ENCODE data around the gene NPIPA5.
"Not testable (repeated sequence)": the region's sequence is repeated elsewhere in the genome, so short reads cannot be mapped to it uniquely, and the experiment has no call there.

The NPIPA5 gene

GRCh38 chr16:15400314-15400713, 22.2 kb upstream of the NPIPA5 start:
- DNase-seq; H3K4me3 Mint-ChIP-seq; H3K27ac Mint-ChIP-seq; ATAC-seq (replicated peaks); H3K36me3 Mint-ChIP-seq; H3K9me3 Mint-ChIP-seq: not testable (repeated sequence)
- Mint-ChIP-seq H3K27me3 (peaks cover 10 to 19% of the 10 kb centered on the region in 2 donors), H3K4me1 (peaks cover 9 to 10% of the 10 kb centered on the region in 2 donors)

GRCh38 chr16:15399317-15399716, 21.2 kb upstream of the NPIPA5 start:
- Mint-ChIP-seq H3K4me3 (no peak overlapping the region), H3K27ac (no peak overlapping the region), H3K27me3 (peaks cover 16 to 27% of the 10 kb centered on the region in 2 donors), H3K36me3 (no peaks in the 10 kb centered on the region), H3K4me1 (peaks cover 6 to 9% of the 10 kb centered on the region in 2 donors), H3K9me3 (no peaks in the 10 kb centered on the region)
- ATAC-seq (replicated peaks) (no peak), DNase-seq (no peak)

DNA sequence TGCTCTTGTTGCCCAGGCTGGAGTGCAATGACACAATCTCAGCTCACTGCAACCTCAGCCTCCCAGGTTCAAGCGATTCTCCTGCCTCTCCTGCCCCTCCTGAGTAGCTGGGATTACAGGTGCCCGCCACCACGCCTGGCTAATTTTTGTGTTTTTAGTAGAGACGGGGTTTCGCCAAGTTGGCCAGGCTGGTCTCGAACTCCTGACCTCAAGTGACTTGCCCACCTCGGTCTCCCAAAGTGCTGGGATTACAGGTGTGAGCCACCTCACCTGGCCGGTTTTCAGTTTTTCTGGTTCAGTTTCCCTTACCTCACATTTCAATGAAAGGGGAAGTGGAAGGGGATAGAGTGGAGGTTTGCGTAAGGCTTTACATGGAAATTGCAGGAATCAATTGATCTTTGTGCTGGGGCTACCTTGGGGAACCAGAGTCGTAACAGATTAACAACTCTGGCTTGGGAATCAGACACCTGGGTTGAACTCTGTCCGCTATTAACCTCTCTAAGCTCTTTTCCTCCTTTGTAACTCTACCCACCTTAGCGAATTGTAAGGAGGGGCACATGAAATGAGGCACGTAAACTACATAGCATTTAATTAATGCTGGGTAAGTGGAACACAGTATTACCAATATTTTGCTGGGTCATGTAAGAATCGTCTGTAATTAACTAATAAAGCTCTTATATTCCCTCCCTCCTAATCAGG, 20.7 kb upstream of the NPIPA5 start:
- ATAC-seq (replicated peaks) = no peak
- Mint-ChIP-seq H3K4me1 (peaks cover 3 to 4% of the 10 kb centered on the region in 2 donors), H3K4me3 (no peak overlapping the region), H3K9me3 (no peaks in the 10 kb centered on the region), H3K27ac (no peak overlapping the region), H3K36me3 (no peaks in the 10 kb centered on the region), H3K27me3 (peaks cover 16 to 27% of the 10 kb centered on the region in 2 donors)
- no peak for DNase-seq

DNA sequence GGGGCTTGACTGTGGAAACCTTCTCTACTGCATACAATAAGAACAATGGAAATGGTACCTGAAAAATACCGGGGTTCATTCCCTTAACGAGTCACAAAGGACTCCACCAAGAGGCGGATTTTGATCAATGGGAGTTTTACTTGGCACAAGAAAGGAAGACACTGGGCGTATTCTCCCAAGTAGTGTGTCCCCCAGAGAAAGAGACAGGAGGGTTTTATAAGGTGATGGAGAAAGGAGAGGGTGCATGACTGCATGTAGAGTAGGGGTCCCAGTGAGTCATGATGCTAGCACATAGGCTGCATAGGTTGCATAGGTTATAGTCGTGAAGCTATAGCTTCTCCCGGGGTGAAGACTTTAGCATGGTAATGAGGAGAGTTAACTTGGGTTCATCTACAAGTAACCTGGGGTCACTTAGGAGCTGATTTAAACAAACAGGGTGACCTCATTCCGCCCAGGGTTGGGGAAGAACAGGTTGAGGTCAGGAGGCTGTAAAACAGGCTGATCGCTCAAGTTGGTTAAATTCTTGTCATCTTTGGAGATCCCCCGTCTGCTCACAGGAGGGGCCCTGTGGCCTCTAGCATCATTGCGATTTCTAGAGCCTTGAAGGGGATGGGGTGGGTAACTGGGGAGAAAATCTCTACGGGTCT, 19.0 kb upstream of the NPIPA5 start:
- H3K9me3 Mint-ChIP-seq = no peaks in the 10 kb centered on the region
- no peak overlapping the region for H3K4me3 Mint-ChIP-seq
- DNase-seq (no peak), ATAC-seq (replicated peaks) (no peak)
- peaks cover 0 to 1% of the 10 kb centered on the region in 2 donors for H3K36me3 Mint-ChIP-seq
- H3K27me3 Mint-ChIP-seq = peaks cover 16 to 27% of the 10 kb centered on the region in 2 donors
- H3K27ac Mint-ChIP-seq = no peak overlapping the region
- no peaks in the 10 kb centered on the region for H3K4me1 Mint-ChIP-seq

GRCh38 chr16:15396509-15396829, 18.4 kb upstream of the NPIPA5 start:
- not testable (repeated sequence) for ATAC-seq (replicated peaks); DNase-seq; H3K36me3 Mint-ChIP-seq; H3K4me1 Mint-ChIP-seq; H3K9me3 Mint-ChIP-seq; H3K27ac Mint-ChIP-seq
- Mint-ChIP-seq H3K4me3 (peak overlapping the region in 1 of 2 donors; percentile 75), H3K27me3 (peaks cover 19 to 29% of the 10 kb centered on the region in 2 donors)

DNA sequence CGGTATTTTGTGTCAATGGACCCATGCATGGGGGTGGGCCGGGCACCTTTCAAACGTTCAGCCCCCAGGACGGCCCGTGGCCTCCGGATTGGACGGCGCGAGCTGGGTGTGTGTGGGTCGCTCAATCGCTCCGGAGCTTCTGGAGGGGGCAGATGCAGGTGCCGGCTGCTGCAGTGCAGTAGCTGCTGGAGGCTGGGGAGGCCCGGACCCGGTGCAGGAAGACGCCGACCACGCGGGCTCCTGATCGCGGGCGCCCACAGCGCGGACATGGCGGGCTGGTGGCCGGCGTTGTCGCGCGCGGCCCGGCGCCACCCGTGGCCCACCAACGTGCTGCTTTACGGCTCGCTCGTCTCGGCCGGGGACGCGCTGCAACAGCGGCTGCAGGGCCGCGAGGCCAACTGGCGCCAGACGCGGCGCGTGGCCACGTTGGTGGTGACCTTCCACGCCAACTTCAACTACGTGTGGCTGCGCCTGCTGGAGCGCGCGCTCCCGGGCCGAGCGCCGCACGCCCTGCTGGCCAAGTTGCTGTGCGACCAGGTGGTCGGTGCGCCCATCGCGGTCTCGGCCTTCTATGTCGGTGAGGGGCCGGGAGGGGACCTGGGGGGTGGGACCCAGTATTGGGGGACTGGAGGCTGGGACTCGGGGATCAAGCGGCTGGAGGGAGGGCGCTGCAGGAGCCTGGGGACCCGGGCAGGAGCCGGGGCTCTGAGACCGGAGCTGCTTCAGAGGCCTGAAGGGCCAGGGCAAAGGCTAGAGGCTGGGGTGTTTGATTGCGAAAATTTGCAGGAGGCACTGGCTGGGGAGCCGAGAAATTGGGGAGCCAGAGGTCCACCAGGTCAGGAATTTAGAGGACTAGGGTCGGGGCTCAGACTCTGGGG, 17.8 kb upstream of the NPIPA5 start, which contains the start of gene MPV17L:
TSS of gene MPV17L (plus strand) at position 124 of the 878 bp plus-strand sequence. CDS start at position 268, 144 bp downstream.
- H3K36me3 Mint-ChIP-seq, H3K4me1 Mint-ChIP-seq, H3K9me3 Mint-ChIP-seq: not testable (repeated sequence)
- Mint-ChIP-seq H3K27me3 (peaks cover 21 to 34% of the 10 kb centered on the region in 2 donors), H3K27ac (peak within 1 kb of the TSS; percentile 37), H3K4me3 (peak within 1 kb of the TSS; percentile 56 to 75)
- peak; percentile 8 for DNase-seq
- ATAC-seq (replicated peaks) = peak; percentile 81 to 82

DNA sequence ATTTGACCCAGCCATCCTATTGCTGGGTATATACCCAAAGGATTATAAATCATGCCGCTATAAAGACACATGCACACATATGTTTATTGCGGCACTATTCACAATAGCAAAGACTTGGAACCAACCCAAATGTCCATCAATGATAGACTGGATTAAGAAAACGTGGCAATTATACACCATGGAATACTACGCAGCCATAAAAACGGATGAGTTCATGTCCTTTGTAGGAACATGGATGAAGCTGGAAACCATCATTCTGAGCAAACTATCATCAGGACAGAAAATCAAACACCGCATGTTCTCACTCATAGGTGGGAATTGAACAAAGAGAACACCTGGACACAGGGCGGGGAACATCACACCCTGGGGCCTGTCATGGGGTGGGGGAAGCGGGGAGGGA, 14.9 kb upstream of the NPIPA5 start:
- H3K4me3 Mint-ChIP-seq; H3K27ac Mint-ChIP-seq; H3K36me3 Mint-ChIP-seq; H3K4me1 Mint-ChIP-seq; H3K9me3 Mint-ChIP-seq; DNase-seq; ATAC-seq (replicated peaks): not testable (repeated sequence)
- H3K27me3 Mint-ChIP-seq = peaks cover 21 to 35% of the 10 kb centered on the region in 2 donors

DNA sequence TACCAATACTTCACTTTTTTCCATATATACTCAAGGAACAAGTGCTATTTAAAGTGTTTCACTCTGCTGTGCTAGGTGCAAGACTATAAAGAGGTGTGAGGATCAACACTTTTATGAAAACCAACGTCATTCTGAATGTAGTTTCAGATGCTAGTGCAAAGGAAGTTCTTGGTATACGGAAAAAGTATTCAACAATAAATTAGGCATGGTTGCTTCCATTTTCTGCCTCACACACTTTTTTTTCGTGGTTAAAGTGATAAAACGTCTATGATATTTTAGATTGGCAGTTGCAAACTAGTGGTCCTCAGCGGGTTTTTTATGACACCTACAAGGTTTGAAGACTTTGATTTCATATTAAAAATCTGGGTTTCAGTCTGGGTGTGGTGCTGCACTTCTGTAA, 11.8 kb upstream of the NPIPA5 start:
- H3K27ac Mint-ChIP-seq; H3K9me3 Mint-ChIP-seq; ATAC-seq (replicated peaks); DNase-seq; H3K36me3 Mint-ChIP-seq; H3K4me1 Mint-ChIP-seq; H3K4me3 Mint-ChIP-seq: not testable (repeated sequence)
- H3K27me3 Mint-ChIP-seq = peaks cover 7 to 17% of the 10 kb centered on the region in 2 donors

DNA sequence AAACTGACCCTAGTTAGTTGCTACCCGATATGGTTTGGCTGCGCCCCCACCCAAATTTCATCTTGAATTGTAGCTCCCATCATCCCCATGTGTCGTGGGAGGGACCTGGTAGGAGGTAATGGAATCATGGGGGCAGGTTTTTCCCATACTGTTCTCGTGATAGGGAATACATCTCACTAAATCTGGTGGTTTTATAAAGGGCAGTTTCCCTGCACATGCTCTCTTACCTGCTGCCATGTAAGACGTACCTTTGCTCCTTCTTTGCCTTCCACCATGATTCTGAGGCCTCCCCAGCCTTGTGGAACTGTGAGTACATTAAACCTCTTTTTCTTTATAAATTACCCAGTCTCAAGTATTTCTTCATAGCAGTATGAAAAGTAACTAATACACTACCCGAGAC, 10.0 kb upstream of the NPIPA5 start:
- peaks cover 8 to 13% of the 10 kb centered on the region in 2 donors for H3K27me3 Mint-ChIP-seq
- H3K27ac Mint-ChIP-seq; H3K9me3 Mint-ChIP-seq; DNase-seq; H3K4me1 Mint-ChIP-seq; H3K36me3 Mint-ChIP-seq; H3K4me3 Mint-ChIP-seq; ATAC-seq (replicated peaks): not testable (repeated sequence)

- H3K27ac Mint-ChIP-seq; H3K4me3 Mint-ChIP-seq; H3K27me3 Mint-ChIP-seq; ATAC-seq (replicated peaks); H3K9me3 Mint-ChIP-seq; H3K4me1 Mint-ChIP-seq; H3K36me3 Mint-ChIP-seq; DNase-seq: not testable (repeated sequence)
These were observed 4.7 kb upstream of the NPIPA5 start for GRCh38 chr16:15382810-15383209.

GRCh38 chr16:15357495-15357894, 20.6 kb downstream of the NPIPA5 start:
- not testable (repeated sequence) for DNase-seq; H3K27ac Mint-ChIP-seq; H3K27me3 Mint-ChIP-seq; H3K36me3 Mint-ChIP-seq; H3K9me3 Mint-ChIP-seq; H3K4me3 Mint-ChIP-seq; ATAC-seq (replicated peaks); H3K4me1 Mint-ChIP-seq

DNA sequence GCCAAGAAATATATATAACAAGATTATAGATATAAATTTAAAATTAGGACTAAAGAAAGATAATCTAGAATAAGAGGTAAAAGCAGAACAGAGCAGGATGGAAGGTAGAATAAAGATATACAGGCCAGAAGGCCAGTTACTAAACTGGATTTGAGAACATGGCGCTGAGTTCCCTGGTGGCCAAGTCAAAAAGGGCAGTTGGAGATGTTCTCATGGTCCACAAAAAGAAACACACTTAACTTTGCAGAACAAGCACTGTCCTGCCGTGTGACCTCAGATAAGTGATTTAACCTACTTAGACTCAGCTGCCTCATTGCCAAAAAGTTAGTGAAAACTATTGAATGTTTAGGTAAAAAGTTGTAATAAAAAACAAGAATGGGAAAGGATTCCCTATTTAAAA, 23.2 kb downstream of the NPIPA5 start:
- not testable (repeated sequence) for H3K4me1 Mint-ChIP-seq; H3K27ac Mint-ChIP-seq; H3K4me3 Mint-ChIP-seq; H3K9me3 Mint-ChIP-seq; ATAC-seq (replicated peaks); H3K27me3 Mint-ChIP-seq; DNase-seq; H3K36me3 Mint-ChIP-seq

DNA sequence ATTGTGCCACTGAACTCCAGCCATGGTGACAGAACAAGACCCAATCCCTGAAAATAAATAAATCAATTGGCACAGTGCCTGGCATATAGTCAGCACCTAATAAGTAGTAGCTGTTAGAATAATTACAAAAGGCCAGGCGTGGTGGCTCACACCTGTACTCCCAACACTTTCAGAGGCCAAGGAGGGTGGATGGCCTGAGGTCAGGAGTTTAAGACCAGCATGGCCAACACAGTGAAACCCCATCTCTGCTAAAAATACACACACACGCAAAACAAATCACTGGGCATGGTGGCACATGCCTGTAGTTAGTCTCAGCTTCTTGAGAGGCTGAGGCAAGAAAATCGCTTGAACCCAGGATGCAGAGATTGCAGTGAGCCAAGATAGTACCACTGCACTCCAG, 25.2 kb downstream of the NPIPA5 start:
- not testable (repeated sequence) for H3K4me1 Mint-ChIP-seq; H3K9me3 Mint-ChIP-seq; H3K4me3 Mint-ChIP-seq; ATAC-seq (replicated peaks); H3K27ac Mint-ChIP-seq; DNase-seq; H3K27me3 Mint-ChIP-seq; H3K36me3 Mint-ChIP-seq

GRCh38 chr16:15351745-15352144, 26.3 kb downstream of the NPIPA5 start:
- not testable (repeated sequence) for H3K27me3 Mint-ChIP-seq; DNase-seq; ATAC-seq (replicated peaks); H3K4me3 Mint-ChIP-seq; H3K27ac Mint-ChIP-seq; H3K36me3 Mint-ChIP-seq; H3K4me1 Mint-ChIP-seq; H3K9me3 Mint-ChIP-seq
